IMR-90 (cell line): ENCODE results near the gene PPP1R16B.

Experiments
- BHLHE40 ChIP-seq: fragments of 150-350 bp; IDR thresholded peaks from 2 replicates; pipeline ENCODE4 v1.6.1; 2016; ENCODE audit warnings: mild to moderate bottlenecking, low read depth, low read length
- FOS ChIP-seq: fragments of 150-350 bp; IDR thresholded peaks from 2 replicates; pipeline ENCODE4 v1.6.1; 2016; ENCODE audit warnings: low read depth, low read length
- MAZ ChIP-seq: IDR thresholded peaks from 2 replicates; pipeline ENCODE4 v1.6.1; 2012; ENCODE audit warnings: low read depth, mild to moderate bottlenecking, low read length, improper control_type of control experiment, moderate library complexity, borderline replicate concordance
- MXI1 ChIP-seq: IDR thresholded peaks from 2 replicates; pipeline ENCODE4 v1.6.1; 2012; ENCODE audit warnings: low read depth, mild to moderate bottlenecking, low read length, moderate library complexity, borderline replicate concordance
- NFE2L2 ChIP-seq: fragments of 150-350 bp; IDR thresholded peaks from 2 replicates; pipeline ENCODE4 v1.6.1; 2016; ENCODE audit warnings: low read depth, mild to moderate bottlenecking, low read length
- POLR2A ChIP-seq: IDR thresholded peaks from 2 replicates; pipeline ENCODE4 v1.6.1; 2012; ENCODE audit warnings: mild to moderate bottlenecking, low read depth, low read length
- RAD21 ChIP-seq: IDR thresholded peaks from 2 replicates; pipeline ENCODE4 v1.6.1; 2012; ENCODE audit warnings: low read length, improper control_type of control experiment
- RCOR1 ChIP-seq: IDR thresholded peaks from 2 replicates; pipeline ENCODE4 v1.6.1; 2012; ENCODE audit warnings: mild to moderate bottlenecking, low read length, improper control_type of control experiment; ENCODE audit not compliant: insufficient replicate concordance
- RFX5 ChIP-seq: IDR thresholded peaks from 2 replicates; pipeline ENCODE4 v1.8.0; 2012; ENCODE audit warnings: low read depth, mild to moderate bottlenecking, low read length, moderate library complexity
- SMC3 ChIP-seq: fragments of 150-350 bp; IDR thresholded peaks from 2 replicates; pipeline ENCODE4 v1.6.1; 2016; ENCODE audit warnings: low read depth, mild to moderate bottlenecking, antibody characterized with exemption, low read length, moderate library complexity
- TF ChIP-seq, protein P1 (sequence below): conservative IDR thresholded peaks from 2 replicates; pipeline ENCODE4 v1.5.1; 2012; ENCODE audit warnings: mild to moderate bottlenecking, low read depth, low read length, improper control_type of control experiment
- TF ChIP-seq, protein P2 (sequence below): fragments of 150-350 bp; IDR thresholded peaks from 2 replicates; pipeline ENCODE4 v1.6.1; 2016; ENCODE audit warnings: low read depth, mild to moderate bottlenecking, low read length, moderate library complexity, borderline replicate concordance
- TF ChIP-seq, protein P3 (sequence below): fragments of 150-350 bp; IDR thresholded peaks from 2 replicates; pipeline ENCODE4 v1.6.1; 2017; ENCODE audit warnings: mild to moderate bottlenecking, antibody characterized with exemption, low read length, low read depth

DNA sequence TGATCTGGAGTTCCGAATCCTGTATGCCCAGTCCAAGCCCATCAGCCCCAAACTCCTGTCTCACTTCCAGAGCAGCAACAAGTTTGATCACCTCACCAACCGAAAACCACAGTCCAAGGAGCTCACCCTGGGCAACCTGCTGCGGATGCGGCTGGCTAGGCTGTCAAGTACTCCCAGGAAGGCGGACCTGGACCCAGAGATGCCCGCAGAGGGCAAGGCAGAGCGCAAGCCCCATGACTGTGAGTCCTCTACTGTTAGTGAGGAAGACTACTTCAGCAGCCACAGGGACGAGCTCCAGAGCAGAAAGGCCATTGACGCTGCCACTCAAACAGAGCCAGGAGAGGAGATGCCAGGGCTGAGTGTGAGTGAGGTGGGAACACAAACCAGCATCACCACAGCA lies 146.1 kb downstream of the PPP1R16B start:
- TF ChIP-seq POLR2A (no peak), RAD21 (no peak), RCOR1 (no peak), NFE2L2 (no peak), MXI1 (no peak), BHLHE40 (no peak), FOS (no peak), SMC3 (no peak), MAZ (no peak), RFX5 (no peak)
- TF ChIP-seq, protein P1, sequence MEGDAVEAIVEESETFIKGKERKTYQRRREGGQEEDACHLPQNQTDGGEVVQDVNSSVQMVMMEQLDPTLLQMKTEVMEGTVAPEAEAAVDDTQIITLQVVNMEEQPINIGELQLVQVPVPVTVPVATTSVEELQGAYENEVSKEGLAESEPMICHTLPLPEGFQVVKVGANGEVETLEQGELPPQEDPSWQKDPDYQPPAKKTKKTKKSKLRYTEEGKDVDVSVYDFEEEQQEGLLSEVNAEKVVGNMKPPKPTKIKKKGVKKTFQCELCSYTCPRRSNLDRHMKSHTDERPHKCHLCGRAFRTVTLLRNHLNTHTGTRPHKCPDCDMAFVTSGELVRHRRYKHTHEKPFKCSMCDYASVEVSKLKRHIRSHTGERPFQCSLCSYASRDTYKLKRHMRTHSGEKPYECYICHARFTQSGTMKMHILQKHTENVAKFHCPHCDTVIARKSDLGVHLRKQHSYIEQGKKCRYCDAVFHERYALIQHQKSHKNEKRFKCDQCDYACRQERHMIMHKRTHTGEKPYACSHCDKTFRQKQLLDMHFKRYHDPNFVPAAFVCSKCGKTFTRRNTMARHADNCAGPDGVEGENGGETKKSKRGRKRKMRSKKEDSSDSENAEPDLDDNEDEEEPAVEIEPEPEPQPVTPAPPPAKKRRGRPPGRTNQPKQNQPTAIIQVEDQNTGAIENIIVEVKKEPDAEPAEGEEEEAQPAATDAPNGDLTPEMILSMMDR = no peak
- TF ChIP-seq, protein P2, sequence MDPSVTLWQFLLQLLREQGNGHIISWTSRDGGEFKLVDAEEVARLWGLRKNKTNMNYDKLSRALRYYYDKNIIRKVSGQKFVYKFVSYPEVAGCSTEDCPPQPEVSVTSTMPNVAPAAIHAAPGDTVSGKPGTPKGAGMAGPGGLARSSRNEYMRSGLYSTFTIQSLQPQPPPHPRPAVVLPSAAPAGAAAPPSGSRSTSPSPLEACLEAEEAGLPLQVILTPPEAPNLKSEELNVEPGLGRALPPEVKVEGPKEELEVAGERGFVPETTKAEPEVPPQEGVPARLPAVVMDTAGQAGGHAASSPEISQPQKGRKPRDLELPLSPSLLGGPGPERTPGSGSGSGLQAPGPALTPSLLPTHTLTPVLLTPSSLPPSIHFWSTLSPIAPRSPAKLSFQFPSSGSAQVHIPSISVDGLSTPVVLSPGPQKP = no peak
- TF ChIP-seq, protein P3, sequence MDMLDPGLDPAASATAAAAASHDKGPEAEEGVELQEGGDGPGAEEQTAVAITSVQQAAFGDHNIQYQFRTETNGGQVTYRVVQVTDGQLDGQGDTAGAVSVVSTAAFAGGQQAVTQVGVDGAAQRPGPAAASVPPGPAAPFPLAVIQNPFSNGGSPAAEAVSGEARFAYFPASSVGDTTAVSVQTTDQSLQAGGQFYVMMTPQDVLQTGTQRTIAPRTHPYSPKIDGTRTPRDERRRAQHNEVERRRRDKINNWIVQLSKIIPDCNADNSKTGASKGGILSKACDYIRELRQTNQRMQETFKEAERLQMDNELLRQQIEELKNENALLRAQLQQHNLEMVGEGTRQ = no peak
